Muscle of arm (tissue), 12 donors: ENCODE results near the gene MIPEP. TPM values are rescaled to one million over a fixed set of nuclear protein-coding genes. Genes with fewer than 3 reads are reported as not detected.
"Not testable (repeated sequence)": the region's sequence is repeated elsewhere in the genome, so short reads cannot be mapped to it uniquely, and the experiment has no call there.

ENCODE experiments used
- DNase-seq: peaks from one replicate; pipeline ENCODE4 v3.0.0-alpha.2; 2013
- polyA plus RNA-seq, 12 donors: library from polyadenylated mRNA; unstranded; fragments of 120-200 nt; gene quantifications; one replicate each; pipeline ENCODE4 v1.2.1, GENCODE V29; 2013; ENCODE audit not compliant: insufficient read length in 12 of 12

Gene MIPEP
- polyA plus RNA-seq, 12 donors, result 6.6 to 15.1 (median 8.8) TPM; not detected in 1

GRCh38 chr13:23778002-23778652 is 111.1 kb downstream of the MIPEP start:
- no peak for DNase-seq

DNA sequence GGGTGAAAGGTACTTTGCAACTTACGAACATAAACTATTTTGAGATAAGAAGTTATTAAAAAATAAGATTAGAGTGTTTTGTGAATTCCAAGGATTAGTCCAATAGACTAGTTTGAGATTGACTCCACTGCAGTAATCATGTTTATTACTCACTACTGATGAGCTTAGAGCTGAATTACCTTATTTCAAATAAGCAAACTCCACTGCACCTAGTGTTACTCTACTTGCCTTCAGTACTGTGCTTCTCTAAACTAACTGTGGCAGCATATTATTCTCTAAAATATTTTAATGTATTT is 111.7 kb downstream of the MIPEP start:
- DNase-seq, result no peak

- no peak for DNase-seq
Observed at GRCh38 chr13:23776698-23777574, 112.3 kb downstream of the MIPEP start.

DNA sequence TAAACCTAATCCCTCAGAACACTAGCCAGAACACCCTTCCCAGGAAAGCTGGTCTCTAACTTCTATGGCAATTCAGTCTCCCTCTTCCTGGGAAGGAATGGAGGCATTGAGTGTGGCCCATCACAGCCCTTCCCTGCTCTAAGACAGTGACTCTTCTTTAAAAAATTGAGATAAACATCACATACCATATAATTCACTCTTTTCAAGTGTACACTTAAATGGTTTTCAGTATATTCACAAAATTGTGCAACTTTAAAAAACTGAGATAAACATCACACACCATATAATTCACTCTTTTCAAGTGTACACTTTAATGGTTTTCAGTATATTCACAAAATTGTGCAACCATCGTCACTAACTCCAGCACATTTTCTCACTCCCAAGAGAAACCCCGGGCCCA is 116.5 kb downstream of the MIPEP start:
- no peak for DNase-seq

- no peak for DNase-seq
Observed at GRCh38 chr13:23771956-23772355, 117.2 kb downstream of the MIPEP start.

DNA sequence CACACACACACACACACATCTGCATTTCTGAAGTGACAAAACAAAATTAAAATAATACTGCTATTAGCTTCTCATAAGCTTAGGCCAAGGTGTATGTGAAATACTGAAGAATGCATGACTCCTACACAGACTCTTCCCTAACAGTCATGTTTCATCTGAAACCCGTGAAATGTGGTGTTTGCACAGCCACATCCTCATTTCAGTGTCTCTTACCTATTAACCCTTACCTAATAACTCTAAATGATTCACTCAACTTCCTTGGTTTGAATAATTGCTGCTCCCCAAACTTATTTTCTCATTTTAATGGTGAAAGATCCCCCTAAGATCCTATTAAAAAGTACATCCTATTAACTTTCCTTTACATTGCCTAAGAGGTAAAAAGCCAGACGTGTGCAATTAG is 117.6 kb downstream of the MIPEP start:
- DNase-seq, result no peak

GRCh38 chr13:23770973-23771372 is 118.2 kb downstream of the MIPEP start:
- no peak for DNase-seq

- DNase-seq, result no peak
Observed at GRCh38 chr13:23770428-23770827, 118.8 kb downstream of the MIPEP start.

- no peak for DNase-seq
Observed at GRCh38 chr13:23769401-23769800, 119.8 kb downstream of the MIPEP start.

- DNase-seq, result no peak
Observed at GRCh38 chr13:23767838-23768237, 121.4 kb downstream of the MIPEP start.

- no peak for DNase-seq
Observed at GRCh38 chr13:23766939-23767338, 122.3 kb downstream of the MIPEP start.

GRCh38 chr13:23766283-23766682 is 122.9 kb downstream of the MIPEP start:
- DNase-seq, result no peak

DNA sequence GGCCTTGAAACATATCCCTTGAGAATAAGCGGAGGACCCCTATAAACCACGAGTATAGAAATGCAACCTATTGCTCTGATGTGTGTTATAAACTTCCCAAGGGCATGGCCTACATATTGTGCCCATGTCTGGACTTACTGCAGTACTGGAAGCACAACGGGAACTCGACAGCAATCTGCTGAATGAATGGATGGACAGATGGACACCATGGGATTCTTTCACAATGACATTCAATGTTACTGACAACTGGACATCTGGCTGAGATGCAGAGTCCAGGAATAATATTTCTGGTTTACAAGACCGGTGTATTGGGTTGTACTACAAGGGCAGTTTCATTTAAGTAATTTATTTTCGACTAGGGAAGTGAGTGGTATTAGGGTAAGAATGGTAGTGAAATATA is 123.7 kb downstream of the MIPEP start:
- DNase-seq, result no peak

- DNase-seq, result no peak
Observed at GRCh38 chr13:23763318-23763717, 125.9 kb downstream of the MIPEP start.

- DNase-seq, result not testable (repeated sequence)
Observed at GRCh38 chr13:23761760-23762159, 127.4 kb downstream of the MIPEP start.

DNA sequence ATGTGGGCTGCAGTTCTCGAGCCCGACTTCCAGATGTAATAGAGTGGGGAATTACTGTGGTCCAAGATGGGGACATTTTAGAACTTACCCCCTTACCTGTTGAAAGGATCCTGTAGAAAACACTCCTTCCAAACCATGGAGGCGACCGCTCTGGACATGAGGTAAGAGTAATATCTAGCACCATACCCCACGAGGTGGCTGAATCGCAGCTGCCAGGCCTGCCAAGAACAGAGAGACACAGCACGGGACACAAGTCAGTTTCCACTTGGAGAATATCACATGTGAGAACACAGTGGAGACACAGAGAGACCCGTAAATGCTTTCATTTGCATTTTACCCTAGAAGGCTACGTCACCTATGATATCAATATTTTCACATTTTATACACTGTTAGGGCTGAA is 129.2 kb downstream of the MIPEP start:
- DNase-seq, result no peak

- no peak for DNase-seq
Observed at GRCh38 chr13:23758798-23759527, 130.2 kb downstream of the MIPEP start.

DNA sequence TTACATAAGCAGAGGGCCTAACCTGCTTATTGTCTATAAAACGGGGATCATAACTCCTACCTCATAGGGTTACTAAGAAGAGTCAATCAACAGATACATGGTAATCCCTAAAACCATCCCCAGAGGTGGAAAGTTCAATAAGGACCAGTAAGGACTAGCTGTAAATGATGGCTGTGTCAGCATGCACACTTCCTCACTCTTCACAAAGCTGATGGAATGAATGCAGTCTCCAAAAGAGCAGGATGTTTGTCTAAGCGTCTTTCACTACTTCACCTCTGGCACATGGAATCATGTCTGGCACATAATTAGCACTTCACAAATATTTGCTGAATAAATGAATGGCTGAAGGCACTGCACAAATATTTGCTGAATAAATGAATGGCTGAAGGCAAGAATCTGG is 134.2 kb downstream of the MIPEP start:
- no peak for DNase-seq

GRCh38 chr13:23754506-23754905 is 134.7 kb downstream of the MIPEP start:
- no peak for DNase-seq

DNA sequence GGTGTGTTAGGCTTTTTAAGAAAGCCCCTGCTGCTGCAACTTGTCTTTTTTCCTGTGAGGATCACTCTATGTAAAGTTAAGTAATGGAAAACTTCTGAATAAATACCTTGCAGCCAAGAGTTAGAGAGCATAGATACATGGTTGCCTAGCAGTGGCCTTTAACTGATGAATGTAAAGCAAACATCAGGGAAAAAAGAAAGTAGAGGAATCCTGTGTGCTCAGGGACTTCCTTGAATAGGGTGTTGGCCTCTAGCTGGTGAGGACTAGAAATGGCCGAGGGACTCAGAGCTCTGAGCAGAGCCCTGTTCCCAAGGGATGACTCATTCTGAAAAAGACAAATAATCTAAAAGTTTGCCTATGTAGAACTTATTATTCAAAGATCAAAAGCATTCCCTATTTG is 135.7 kb downstream of the MIPEP start:
- peak; percentile 22 for DNase-seq

DNA sequence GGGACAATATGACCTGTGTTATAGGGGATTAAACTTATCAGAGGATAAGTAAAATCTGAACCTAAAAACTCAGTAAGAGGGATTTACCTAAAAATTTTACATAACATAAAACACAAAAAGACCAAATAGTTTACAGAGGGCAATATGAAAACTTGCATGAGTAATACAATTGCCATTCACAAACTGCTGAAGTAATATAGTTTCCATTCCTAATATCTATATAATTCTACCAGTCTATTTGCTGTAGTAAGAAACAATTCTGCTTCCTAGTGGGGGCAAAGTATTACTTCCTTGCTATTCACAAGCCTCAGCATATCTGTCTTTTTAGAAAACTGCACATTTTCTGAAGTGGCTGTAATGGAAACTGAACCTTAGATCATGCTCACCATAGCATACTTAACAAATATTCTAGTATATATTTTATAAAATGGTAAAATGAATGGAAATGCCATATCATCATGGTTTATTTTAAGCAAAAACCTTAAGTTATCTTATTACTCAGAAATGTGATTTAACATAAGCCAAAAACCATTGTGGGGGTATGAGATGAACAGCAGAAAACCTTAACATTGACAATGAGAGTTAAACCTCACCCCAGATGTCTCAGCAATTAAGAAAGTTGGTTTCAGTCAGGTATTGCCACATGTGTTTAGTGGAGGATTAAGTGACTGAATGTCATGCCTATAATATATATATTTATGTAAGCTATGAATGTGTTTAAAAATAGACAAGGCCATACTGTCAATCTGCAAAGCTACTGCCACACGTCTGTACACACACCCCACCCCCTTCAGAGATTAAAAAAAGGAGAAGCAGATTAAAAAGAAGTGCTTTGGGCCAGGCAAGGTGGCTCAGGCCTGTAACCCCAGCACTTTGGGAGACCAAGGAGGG is 136.8 kb downstream of the MIPEP start:
- no peak for DNase-seq

DNA sequence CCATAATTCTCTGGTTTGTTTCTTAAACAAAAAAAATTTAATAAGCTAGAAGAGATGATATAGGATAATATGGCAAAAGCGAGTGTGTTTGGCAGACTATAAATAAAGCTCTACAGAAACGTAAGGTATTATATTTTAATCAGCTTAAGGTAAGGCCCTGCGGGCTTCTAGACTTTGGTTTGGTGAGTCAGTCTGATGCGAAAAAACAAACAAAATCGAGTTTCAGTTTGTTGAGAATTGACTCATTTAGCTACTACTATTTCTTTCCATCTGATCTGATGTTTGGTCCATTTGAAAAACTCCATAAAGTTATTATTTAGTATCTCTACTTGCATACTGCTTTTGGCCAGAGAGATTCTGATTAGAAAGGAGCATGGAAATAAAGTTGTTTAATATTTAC is 138.0 kb downstream of the MIPEP start:
- DNase-seq, result no peak
